ENCODE data around the gene MRPL33. TPM values are rescaled to one million over a fixed set of nuclear protein-coding genes. Genes with fewer than 3 reads are reported as not detected.

The MRPL33 gene
- total and polyA plus RNA-seq, 3 donors from 2014 or later = 142 to 204 (median 175) TPM

DNA sequence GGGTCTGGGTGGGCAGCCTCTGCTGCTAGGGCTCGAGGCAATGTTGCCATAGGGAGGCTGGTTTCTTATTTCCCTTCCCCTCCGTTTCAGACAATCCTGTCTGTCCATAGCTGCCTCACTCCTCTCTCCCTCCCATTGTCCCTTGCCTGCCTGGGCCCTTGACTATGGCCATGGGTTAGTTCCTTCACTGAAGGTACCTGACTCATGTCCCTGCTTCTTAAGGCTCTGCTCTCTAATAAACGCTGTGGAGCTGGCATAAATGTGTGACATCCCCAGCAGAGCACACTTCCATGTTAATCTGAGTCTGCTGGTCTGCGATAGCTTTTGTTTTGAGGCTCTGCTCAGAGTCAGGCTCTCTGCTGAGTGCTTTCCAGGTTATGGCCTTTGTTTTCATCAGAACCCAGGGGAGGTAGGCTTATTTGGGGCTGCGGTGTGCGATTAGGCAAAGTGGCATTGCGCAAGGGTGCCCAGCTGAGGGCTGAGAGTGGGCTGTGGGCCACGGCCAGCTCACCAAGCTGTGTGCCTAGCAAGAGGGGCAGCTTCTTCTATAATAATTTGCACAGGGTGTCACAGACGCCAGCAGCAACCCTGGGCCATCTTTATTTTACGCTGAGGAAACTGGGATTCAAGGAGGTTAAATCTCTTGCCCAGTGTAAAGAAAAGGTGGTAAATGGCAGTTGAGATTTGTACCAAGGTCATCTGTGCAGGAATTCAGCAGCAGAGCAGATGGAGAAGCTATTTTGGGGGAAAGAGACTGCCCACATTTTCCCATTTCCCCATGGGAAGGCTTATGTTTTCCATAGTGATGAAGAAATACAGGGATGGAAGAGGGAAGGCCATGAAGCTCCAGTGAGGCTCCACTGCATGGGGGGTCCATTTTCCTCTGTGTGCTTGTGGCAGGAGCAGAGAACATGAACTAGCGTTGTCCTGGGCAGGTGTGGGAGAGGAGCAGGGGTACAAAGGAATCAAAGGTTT lies 25.6 kb downstream of the MRPL33 start:
- no peak for DNase-seq
- H3K9me3 ChIP-seq = no peaks in the 10 kb centered on the region
- no peaks in the 10 kb centered on the region for H3K4me1 ChIP-seq
- no peak overlapping the region for H3K4me3 ChIP-seq
- TF ChIP-seq POLR2A (IDR thresholded peaks at IDR 0.05) = no peak
- TF ChIP-seq, protein P1, sequence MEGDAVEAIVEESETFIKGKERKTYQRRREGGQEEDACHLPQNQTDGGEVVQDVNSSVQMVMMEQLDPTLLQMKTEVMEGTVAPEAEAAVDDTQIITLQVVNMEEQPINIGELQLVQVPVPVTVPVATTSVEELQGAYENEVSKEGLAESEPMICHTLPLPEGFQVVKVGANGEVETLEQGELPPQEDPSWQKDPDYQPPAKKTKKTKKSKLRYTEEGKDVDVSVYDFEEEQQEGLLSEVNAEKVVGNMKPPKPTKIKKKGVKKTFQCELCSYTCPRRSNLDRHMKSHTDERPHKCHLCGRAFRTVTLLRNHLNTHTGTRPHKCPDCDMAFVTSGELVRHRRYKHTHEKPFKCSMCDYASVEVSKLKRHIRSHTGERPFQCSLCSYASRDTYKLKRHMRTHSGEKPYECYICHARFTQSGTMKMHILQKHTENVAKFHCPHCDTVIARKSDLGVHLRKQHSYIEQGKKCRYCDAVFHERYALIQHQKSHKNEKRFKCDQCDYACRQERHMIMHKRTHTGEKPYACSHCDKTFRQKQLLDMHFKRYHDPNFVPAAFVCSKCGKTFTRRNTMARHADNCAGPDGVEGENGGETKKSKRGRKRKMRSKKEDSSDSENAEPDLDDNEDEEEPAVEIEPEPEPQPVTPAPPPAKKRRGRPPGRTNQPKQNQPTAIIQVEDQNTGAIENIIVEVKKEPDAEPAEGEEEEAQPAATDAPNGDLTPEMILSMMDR (IDR thresholded peaks at IDR 0.05) = no peak
- 86 to 93% methylated on average over 11 of the region's 11 CpGs for WGBS, 2 donors
- no peak overlapping the region for H3K27ac ChIP-seq
- no peaks in the 10 kb centered on the region for H3K27me3 ChIP-seq
- no peaks in the 10 kb centered on the region for H3K36me3 ChIP-seq (ENCODE audit: low read depth, missing control alignments)
- intact Hi-C loops (cut with DNase I; ENCODE audit: low total_unique reads) = no loop called here

DNA sequence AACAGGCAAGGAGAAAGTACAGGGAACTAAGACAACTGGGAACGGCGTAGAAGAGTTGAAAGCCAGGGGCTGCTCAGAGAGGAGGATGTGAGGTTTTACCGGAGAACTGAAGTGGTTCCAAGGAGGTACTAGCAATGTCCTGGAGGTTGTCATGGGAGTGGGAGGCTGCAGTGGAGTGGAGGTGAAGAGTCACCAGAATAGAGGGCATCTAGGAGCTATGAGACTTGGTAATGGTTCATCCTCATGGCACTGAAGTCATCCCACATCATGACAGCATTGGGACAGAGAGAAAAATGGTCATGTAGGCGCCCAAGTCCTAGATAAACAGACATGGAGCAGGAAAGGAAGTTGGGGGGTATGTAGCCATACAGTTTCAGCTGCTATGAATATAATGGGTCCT lies 26.3 kb downstream of the MRPL33 start:
- no peaks in the 10 kb centered on the region for H3K4me1 ChIP-seq
- no peak overlapping the region for H3K4me3 ChIP-seq
- DNase-seq = no peak
- no peaks in the 10 kb centered on the region for H3K36me3 ChIP-seq (ENCODE audit: low read depth, missing control alignments)
- H3K9me3 ChIP-seq = no peaks in the 10 kb centered on the region
- no peak overlapping the region for H3K27ac ChIP-seq
- TF ChIP-seq, protein P1 (IDR thresholded peaks at IDR 0.05) = no peak
- no peak for TF ChIP-seq POLR2A (IDR thresholded peaks at IDR 0.05)
- H3K27me3 ChIP-seq = no peaks in the 10 kb centered on the region
- 92 to 95% methylated on average over 4 of the region's 4 CpGs for WGBS, 2 donors
- intact Hi-C loops (cut with DNase I; ENCODE audit: low total_unique reads) = no loop called here

DNA sequence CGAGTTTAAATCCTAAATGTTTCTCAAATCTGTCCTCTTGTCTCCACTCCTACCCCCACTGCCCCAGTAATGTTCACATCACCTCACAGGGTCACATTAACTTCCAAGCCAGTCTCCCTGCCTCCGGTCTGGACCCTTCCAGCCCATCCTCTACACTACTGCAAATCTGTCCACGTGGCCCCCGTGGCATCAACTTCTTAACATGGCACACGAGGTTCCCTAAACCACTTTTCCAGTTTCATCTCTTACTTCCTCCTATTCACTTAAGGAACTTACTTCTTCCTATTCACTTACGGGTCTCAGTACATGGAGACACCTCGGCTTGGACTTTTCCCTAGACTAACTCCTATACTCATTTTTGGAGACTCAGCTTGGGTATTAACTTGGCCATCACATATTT lies 27.0 kb downstream of the MRPL33 start:
- no peaks in the 10 kb centered on the region for H3K36me3 ChIP-seq (ENCODE audit: low read depth, missing control alignments)
- TF ChIP-seq, protein P1 (IDR thresholded peaks at IDR 0.05) = no peak
- TF ChIP-seq POLR2A (IDR thresholded peaks at IDR 0.05) = no peak
- no peak for DNase-seq
- no peaks in the 10 kb centered on the region for H3K27me3 ChIP-seq
- no peaks in the 10 kb centered on the region for H3K9me3 ChIP-seq
- intact Hi-C loops (cut with DNase I; ENCODE audit: low total_unique reads) = no loop called here
- H3K4me1 ChIP-seq = no peaks in the 10 kb centered on the region
- WGBS, 2 donors = 87 to 93% methylated on average over 7 of the region's 7 CpGs
- H3K4me3 ChIP-seq = no peak overlapping the region
- H3K27ac ChIP-seq = no peak overlapping the region

DNA sequence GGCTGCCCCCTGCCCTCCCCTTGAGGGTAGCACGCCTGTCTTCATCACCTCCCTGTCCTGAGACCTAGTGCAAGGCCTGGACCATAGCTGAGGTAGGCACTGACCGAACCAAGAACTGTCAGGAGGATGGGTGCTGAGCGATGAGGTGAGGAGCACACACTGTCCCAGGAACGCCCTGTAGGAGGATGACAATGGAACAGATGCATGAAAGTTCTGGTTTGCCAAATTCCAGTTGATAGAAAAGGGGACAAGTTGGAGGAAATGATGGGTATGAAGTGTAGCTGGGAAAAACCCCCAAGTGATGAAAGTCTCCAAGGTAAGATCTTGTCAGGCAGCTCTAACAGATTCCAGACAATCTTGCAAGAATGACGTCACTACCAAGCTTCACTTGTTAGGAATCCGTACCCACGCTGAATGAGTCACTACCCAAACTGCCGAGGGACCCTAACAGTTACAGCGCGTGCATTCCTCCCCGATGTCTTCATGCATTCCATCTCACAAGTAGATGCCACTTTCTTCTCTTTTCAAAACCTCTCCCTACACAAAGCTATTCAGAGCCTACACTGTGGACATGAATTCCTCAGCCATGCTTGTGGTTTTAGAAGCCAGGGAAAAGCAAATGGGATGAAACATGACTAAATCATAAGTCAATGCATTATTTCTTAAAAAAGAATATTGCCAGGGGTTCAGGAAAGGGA lies 27.6 kb downstream of the MRPL33 start:
- DNase-seq = no peak
- Histone ChIP-seq H3K36me3 (ENCODE audit: low read depth, missing control alignments) (no peaks in the 10 kb centered on the region), H3K4me1 (no peaks in the 10 kb centered on the region), H3K27me3 (no peaks in the 10 kb centered on the region), H3K27ac (no peak overlapping the region), H3K4me3 (no peak overlapping the region), H3K9me3 (no peaks in the 10 kb centered on the region)
- WGBS, 2 donors = 70 to 81% methylated on average over 11 of the region's 11 CpGs
- intact Hi-C loops (cut with DNase I; ENCODE audit: low total_unique reads) = no loop called here
- no peak for TF ChIP-seq POLR2A (IDR thresholded peaks at IDR 0.05)
- TF ChIP-seq, protein P1 (IDR thresholded peaks at IDR 0.05) = no peak
